Natural killer cell treated with Interleukin-12 subunit alpha and Interleukin-12 subunit beta and Interleukin-15 and Interleukin-18, amount 100 ng/mL, for 72 hours (primary cell): ENCODE results near the gene SLC17A9. TPM values are rescaled to one million over a fixed set of nuclear protein-coding genes. Genes with fewer than 3 reads are reported as not detected.
"Not testable (repeated sequence)": the region's sequence is repeated elsewhere in the genome, so short reads cannot be mapped to it uniquely, and the experiment has no call there.

Source experiments
- ATAC-seq, 2 donors: fragments of 150-1000 bp; cut with Tn5 transposase in 1 of 2; sonication (Bioruptor Pico), chemical (Tn5 transposase) in 1 of 2; 2 replicates each; pipeline ENCODE4 v1.10.0; 2021
- DNase-seq: peaks from one replicate; pipeline ENCODE4 v3.0.0; 2022; ENCODE audit warnings: low spot score
- H3K27ac Mint-ChIP-seq, 2 donors: 1 replicate in 1 of 2; 2 replicates in 1 of 2; pipeline ENCODE4 v1.8.0; 2022; ENCODE audit warnings: mixed read lengths in 2 of 2, mild to moderate bottlenecking in 1 of 2, moderate library complexity in 1 of 2
- H3K27me3 Mint-ChIP-seq, 2 donors: 1 replicate in 1 of 2; 2 replicates in 1 of 2; pipeline ENCODE4 v1.8.0; 2022; ENCODE audit warnings: mixed read lengths in 2 of 2
- H3K36me3 Mint-ChIP-seq: one replicate; pipeline ENCODE4 v1.8.0; 2022; ENCODE audit warnings: mixed read lengths
- H3K4me1 Mint-ChIP-seq, 2 donors: 1 replicate in 1 of 2; 2 replicates in 1 of 2; pipeline ENCODE4 v1.8.0; 2022; ENCODE audit warnings: low read depth in 2 of 2, mixed read lengths in 2 of 2, mild to moderate bottlenecking in 1 of 2
- H3K4me3 Mint-ChIP-seq: one replicate; pipeline ENCODE4 v1.8.0; 2022; ENCODE audit warnings: mixed read lengths
- H3K9me3 Mint-ChIP-seq: 2 replicates; pipeline ENCODE4 v1.8.0; 2022; ENCODE audit warnings: mixed read lengths
- total RNA-seq, 2 donors: library from RNA; stranded (reverse); gene quantifications; one replicate each; pipeline ENCODE4 v1.2.3, GENCODE V29; 2022

Gene SLC17A9
- total RNA-seq, 2 donors from 2014 or later, result 34.9 to 100 TPM

DNA sequence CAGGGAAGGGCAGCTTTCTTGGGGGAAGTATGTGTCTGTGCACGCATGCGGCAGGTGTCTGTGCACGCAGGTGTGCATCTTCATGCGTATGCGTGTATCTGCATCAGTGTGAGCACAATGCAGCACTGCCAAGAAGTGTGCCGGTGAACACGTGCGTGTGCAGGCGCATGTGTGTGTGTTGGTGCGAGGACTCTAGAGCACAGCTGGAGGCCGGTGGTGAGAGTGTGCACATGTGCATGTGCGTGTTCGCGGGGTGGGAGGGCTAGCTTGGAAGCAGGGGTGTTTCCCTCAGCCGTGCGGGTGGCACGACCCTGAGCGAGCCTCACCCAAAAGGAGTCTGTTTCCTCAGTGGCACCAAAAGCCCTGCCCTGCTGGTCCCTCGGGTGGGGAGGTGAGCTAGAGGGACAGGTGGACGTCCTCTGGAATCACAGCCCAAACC is 7.5 kb downstream of the SLC17A9 start:
- no peak for ATAC-seq

DNA sequence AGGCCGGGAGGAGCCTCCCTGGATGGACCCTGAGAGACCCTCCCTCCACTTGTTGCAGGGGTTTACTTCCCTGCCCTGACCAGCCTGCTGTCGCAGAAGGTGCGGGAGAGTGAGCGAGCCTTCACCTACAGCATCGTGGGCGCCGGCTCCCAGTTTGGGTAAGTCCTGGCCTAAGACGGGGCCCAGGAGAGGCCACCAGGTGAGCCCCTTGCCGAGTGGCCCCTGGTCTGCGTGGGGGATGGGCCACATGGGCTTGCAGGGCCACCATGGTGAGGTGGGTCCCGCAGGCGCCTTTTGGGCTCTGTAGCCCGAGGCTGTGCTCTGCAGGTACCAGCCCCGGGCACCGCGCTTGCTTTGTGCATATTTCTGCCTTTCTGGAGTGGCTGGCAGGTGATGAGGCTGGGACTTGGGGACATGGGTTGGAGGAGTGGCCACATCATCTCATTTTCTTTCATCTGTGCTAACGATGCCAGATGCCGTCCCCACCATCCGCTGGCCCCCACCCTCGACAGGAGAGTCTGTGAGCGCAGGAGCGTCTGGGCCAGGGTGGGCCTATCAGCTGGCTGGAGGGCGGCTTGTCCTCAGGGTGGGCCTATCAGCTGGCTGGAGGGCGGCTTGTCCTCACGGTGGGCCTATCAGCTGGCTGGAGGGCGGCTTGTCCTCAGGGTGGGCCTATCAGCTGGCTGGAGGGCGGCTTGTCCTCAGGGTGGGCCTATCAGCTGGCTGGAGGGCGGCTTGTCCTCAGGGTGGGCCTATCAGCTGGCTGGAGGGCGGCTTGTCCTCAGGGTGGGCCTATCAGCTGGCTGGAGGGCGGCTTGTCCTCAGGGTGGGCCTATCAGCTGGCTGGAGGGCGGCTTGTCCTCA is 8.2 kb downstream of the SLC17A9 start:
- not testable (repeated sequence) for H3K27ac Mint-ChIP-seq

More for the DNA sequence above, 7.5 kb downstream of the SLC17A9 start:
- H3K4me1 Mint-ChIP-seq, result peaks cover 4 to 5% of the 10 kb centered on the region in 2 donors
- H3K4me3 Mint-ChIP-seq, result no peak overlapping the region
- H3K36me3 Mint-ChIP-seq, result no peaks in the 10 kb centered on the region
- no peak overlapping the region for H3K27ac Mint-ChIP-seq
- H3K27me3 Mint-ChIP-seq, result no peaks in the 10 kb centered on the region
- no peaks in the 10 kb centered on the region for H3K9me3 Mint-ChIP-seq
- no peak for DNase-seq

DNA sequence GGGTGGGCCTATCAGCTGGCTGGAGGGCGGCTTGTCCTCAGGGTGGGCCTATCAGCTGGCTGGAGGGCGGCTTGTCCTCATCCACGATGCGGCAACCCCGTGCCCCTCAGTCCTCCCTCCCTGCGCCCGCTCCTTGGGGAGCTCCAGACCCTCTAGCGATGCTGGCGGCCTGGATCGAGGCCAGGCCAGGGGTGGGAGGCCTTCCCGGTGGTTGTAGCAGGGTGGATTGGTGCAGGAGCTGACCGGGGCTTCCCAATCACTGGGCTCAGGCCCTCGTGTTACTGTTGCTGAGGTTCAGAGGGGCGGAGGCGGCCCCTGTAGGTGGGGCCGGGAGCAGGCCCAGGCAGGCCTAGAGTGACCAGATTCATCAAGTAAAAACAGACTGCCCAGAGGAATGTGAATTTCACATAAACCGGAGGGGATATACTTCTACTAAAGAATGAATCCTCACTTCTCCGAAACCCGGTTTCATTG is 8.8 kb downstream of the SLC17A9 start:
- no peak overlapping the region for H3K27ac Mint-ChIP-seq
- no peak overlapping the region for H3K4me3 Mint-ChIP-seq
- H3K9me3 Mint-ChIP-seq, result no peaks in the 10 kb centered on the region
- H3K27me3 Mint-ChIP-seq, result no peaks in the 10 kb centered on the region
- peaks cover 4 to 5% of the 10 kb centered on the region in 2 donors for H3K4me1 Mint-ChIP-seq
- DNase-seq (no peak), ATAC-seq (no peak)
- no peaks in the 10 kb centered on the region for H3K36me3 Mint-ChIP-seq

More for the DNA sequence above, 8.2 kb downstream of the SLC17A9 start:
- not testable (repeated sequence) for ATAC-seq, H3K36me3 Mint-ChIP-seq, H3K4me1 Mint-ChIP-seq, H3K4me3 Mint-ChIP-seq, DNase-seq, H3K9me3 Mint-ChIP-seq, H3K27me3 Mint-ChIP-seq

- Mint-ChIP-seq H3K4me1 (peaks cover 4 to 5% of the 10 kb centered on the region in 2 donors), H3K36me3 (no peaks in the 10 kb centered on the region), H3K27ac (no peak overlapping the region), H3K4me3 (no peak overlapping the region), H3K9me3 (no peaks in the 10 kb centered on the region), H3K27me3 (no peaks in the 10 kb centered on the region)
- no peak for ATAC-seq
- no peak for DNase-seq
Measured at GRCh38 chr20:62961799-62962198, 9.3 kb downstream of the SLC17A9 start.

DNA sequence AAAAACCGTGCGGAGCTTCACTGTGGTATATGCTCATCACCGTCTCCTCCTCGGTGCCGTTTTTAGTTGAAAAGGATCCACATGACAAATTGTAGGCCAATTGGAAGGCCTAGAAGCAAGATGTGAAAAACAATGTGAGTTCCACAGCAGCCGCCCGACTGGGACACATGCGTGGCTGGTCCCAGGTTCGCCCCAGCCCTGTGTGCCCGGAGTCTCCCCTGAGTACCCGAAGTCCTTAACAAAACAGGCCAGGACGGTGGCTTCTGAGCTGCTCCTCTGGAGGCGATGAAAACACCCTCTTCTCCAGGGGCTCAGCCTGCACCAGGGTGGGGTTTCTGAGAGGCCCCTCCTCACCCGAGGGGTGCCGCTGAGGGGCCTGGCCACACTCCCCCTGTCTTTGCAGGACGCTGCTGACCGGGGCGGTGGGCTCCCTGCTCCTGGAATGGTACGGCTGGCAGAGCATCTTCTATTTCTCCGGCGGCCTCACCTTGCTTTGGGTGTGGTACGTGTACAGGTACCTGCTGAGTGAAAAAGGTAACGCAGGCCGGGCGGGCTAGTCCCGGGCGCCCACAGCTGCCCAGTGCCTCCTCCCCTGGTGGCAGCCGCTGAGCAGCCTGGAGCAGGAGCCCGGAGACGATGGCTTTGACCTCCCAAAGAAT is 9.8 kb downstream of the SLC17A9 start:
- Mint-ChIP-seq H3K27ac (no peak overlapping the region), H3K4me1 (peaks cover 4 to 5% of the 10 kb centered on the region in 2 donors), H3K4me3 (no peak overlapping the region), H3K9me3 (no peaks in the 10 kb centered on the region), H3K27me3 (no peaks in the 10 kb centered on the region), H3K36me3 (no peaks in the 10 kb centered on the region)
- ATAC-seq, result no peak
- no peak for DNase-seq

- ATAC-seq (no peak), DNase-seq (no peak)
- H3K4me1 Mint-ChIP-seq, result peaks cover 4 to 5% of the 10 kb centered on the region in 2 donors
- no peaks in the 10 kb centered on the region for H3K27me3 Mint-ChIP-seq
- no peaks in the 10 kb centered on the region for H3K36me3 Mint-ChIP-seq
- no peak overlapping the region for H3K4me3 Mint-ChIP-seq
- H3K27ac Mint-ChIP-seq, result no peak overlapping the region
- no peaks in the 10 kb centered on the region for H3K9me3 Mint-ChIP-seq
Measured at GRCh38 chr20:62962891-62963613, 10.5 kb downstream of the SLC17A9 start.

DNA sequence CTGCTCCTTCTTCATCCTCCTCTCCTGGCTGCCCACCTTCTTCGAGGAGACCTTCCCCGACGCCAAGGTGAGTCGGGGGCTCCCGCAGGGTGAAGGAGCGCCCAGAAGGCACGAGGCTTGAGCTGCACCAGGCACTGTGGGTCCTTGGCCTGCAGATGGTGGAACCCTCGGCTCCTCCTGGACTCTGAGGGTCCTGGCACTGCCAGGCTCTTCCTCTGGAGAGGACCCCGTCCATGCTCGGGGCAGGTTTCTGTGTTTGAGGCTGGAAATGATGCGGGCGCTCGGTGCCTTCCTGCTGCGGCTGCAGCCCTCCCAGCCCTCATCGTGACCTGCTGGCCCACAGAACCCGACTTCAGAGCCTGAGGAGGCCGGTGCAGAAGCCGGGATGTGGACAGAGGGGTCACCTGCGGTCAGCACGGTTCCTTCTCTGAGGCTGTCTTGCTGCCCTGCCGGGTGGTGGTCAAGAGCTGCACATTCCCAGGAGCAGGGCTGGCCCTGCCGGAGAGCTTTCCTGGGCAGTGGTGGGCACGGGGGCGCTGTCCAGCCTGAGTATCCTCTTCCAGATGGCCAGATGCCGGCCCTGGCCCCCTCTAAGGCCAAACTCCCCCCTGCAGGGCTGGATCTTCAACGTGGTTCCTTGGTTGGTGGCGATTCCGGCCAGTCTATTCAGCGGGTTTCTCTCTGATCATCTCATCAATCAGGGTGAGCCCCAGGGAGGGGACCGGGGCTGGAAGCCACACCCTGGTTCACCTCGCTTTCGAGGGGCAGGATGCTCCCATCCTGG is 11.3 kb downstream of the SLC17A9 start:
- Mint-ChIP-seq H3K27ac (no peak overlapping the region), H3K4me3 (no peak overlapping the region), H3K4me1 (peaks cover 4 to 5% of the 10 kb centered on the region in 2 donors), H3K9me3 (no peaks in the 10 kb centered on the region), H3K36me3 (no peaks in the 10 kb centered on the region), H3K27me3 (no peaks in the 10 kb centered on the region)
- DNase-seq (no peak), ATAC-seq (no peak)

DNA sequence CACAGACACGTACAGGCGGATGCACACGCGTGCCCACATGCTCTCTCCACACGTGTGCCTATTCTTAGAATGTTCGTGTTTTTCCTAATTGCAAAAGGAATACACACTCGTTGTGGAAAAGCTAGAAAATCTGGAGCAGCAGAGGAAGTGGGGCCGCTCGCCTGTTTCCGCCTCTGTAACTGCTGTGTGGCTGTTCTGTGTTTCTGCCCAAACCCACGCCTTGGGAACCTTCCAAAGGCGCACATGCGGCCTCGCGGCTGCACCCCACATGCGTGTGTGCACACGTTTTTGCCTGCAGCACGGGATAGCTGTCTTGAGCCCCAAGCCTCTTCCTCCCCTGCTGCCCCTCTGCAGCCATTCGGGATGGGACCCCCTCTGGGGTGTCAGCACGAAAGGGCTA is 12.2 kb downstream of the SLC17A9 start:
- DNase-seq (no peak), ATAC-seq (no peak)
- no peak overlapping the region for H3K27ac Mint-ChIP-seq
- H3K36me3 Mint-ChIP-seq, result no peaks in the 10 kb centered on the region
- no peak overlapping the region for H3K4me3 Mint-ChIP-seq
- peaks cover 4% of the 10 kb centered on the region in 2 donors for H3K4me1 Mint-ChIP-seq
- H3K27me3 Mint-ChIP-seq, result no peaks in the 10 kb centered on the region
- H3K9me3 Mint-ChIP-seq, result no peaks in the 10 kb centered on the region

- H3K36me3 Mint-ChIP-seq, result no peaks in the 10 kb centered on the region
- H3K4me3 Mint-ChIP-seq, result no peak overlapping the region
- H3K27ac Mint-ChIP-seq, result no peak overlapping the region
- H3K9me3 Mint-ChIP-seq, result no peaks in the 10 kb centered on the region
- ATAC-seq (no peak), DNase-seq (no peak)
- H3K27me3 Mint-ChIP-seq, result no peaks in the 10 kb centered on the region
- no peaks in the 10 kb centered on the region for H3K4me1 Mint-ChIP-seq
Measured at GRCh38 chr20:62965363-62965771, 12.9 kb downstream of the SLC17A9 start.

GRCh38 chr20:62966212-62967148 is 14.0 kb downstream of the SLC17A9 start:
- H3K4me1 Mint-ChIP-seq, result peaks cover under 1 to 3% of the 10 kb centered on the region in 2 donors
- no peak overlapping the region for H3K27ac Mint-ChIP-seq
- H3K9me3 Mint-ChIP-seq, result no peaks in the 10 kb centered on the region
- no peak overlapping the region for H3K4me3 Mint-ChIP-seq
- H3K36me3 Mint-ChIP-seq, result no peaks in the 10 kb centered on the region
- ATAC-seq (no peak), DNase-seq (no peak)
- peaks cover 3 to 6% of the 10 kb centered on the region in 2 donors for H3K27me3 Mint-ChIP-seq

DNA sequence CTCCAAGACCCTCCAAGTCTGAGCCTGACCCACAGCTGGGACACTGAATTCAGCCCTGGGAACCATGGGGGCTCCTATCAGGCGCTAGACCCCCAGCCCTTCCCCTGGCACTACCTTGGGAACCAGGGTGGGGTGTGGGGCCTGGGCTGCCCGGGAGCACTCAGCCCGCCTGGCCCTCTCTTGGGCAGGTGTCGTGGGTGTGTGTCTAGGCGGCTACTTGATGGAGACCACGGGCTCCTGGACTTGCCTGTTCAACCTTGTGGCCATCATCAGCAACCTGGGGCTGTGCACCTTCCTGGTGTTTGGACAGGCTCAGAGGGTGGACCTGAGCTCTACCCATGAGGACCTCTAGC is 14.6 kb downstream of the SLC17A9 start:
- peaks cover 7 to 10% of the 10 kb centered on the region in 2 donors for H3K4me1 Mint-ChIP-seq
- no peaks in the 10 kb centered on the region for H3K36me3 Mint-ChIP-seq
- H3K4me3 Mint-ChIP-seq, result no peak overlapping the region
- no peak overlapping the region for H3K27ac Mint-ChIP-seq
- ATAC-seq (no peak), DNase-seq (no peak)
- no peaks in the 10 kb centered on the region for H3K9me3 Mint-ChIP-seq
- peaks cover 10 to 12% of the 10 kb centered on the region in 2 donors for H3K27me3 Mint-ChIP-seq

- DNase-seq, result no peak
- H3K4me3 Mint-ChIP-seq, result no peak overlapping the region
- H3K4me1 Mint-ChIP-seq, result peaks cover 11 to 15% of the 10 kb centered on the region in 2 donors
- H3K27me3 Mint-ChIP-seq, result peaks cover 14 to 18% of the 10 kb centered on the region in 2 donors
- no peaks in the 10 kb centered on the region for H3K36me3 Mint-ChIP-seq
- ATAC-seq, result no peak
- H3K9me3 Mint-ChIP-seq, result no peaks in the 10 kb centered on the region
- H3K27ac Mint-ChIP-seq, result no peak overlapping the region
Measured at GRCh38 chr20:62967628-62968351, 15.3 kb downstream of the SLC17A9 start.
